Left lobe of liver (tissue), 2 donors: ENCODE data around the gene ZBP1. TPM values are rescaled to one million over a fixed set of nuclear protein-coding genes. Genes with fewer than 3 reads are reported as not detected.

Experiments
- ATAC-seq: fragments of 200-7000 bp; cut with Tn5 transposase; one replicate; pipeline ENCODE4 v1.9.1; 2020; ENCODE audit warnings: mild to moderate bottlenecking, moderate library complexity
- DNase-seq: peaks from one replicate; pipeline ENCODE4 v3.0.0-alpha.2; 2020; ENCODE audit warnings: low spot score
- total RNA-seq: library from RNA; stranded (reverse); gene quantifications from one replicate; pipeline ENCODE4 v1.2.1, GENCODE V29; 2021
- donor health status: DM: no; HTN: no; CAD: no; lungs with moderate emphysema.
- donor health status: DM: no; HTN: yes; CAD: no.

The ZBP1 gene
- total RNA-seq, 1 donor from 2014 or later, result 0.08 TPM

GRCh38 chr20:57561356-57562279, 58.6 kb downstream of the ZBP1 start:
- ATAC-seq, result peak; percentile 6
- peak; percentile 71 for DNase-seq

- DNase-seq (peak; percentile 98), ATAC-seq (peak; percentile 34)
Observed at GRCh38 chr20:57560554-57561355, 59.5 kb downstream of the ZBP1 start, which contains the start of gene PCK1. Gene PCK1 (plus strand): TSS chr20:57561110. CDS start chr20:57561412, 302 bp downstream.

GRCh38 chr20:57559658-57560553, 60.3 kb downstream of the ZBP1 start:
- no peak for ATAC-seq
- no peak for DNase-seq

- no peak for ATAC-seq
- no peak for DNase-seq
Observed at GRCh38 chr20:57559289-57559634, 61.0 kb downstream of the ZBP1 start.

GRCh38 chr20:57558614-57559288, 61.5 kb downstream of the ZBP1 start:
- no peak for ATAC-seq

GRCh38 chr20:57557926-57558613, 62.2 kb downstream of the ZBP1 start:
- ATAC-seq, result no peak
- DNase-seq, result no peak

More at GRCh38 chr20:57558614-57559288, 61.5 kb downstream of the ZBP1 start:
- peak; percentile 63 for DNase-seq

- ATAC-seq, result no peak
- no peak for DNase-seq
Observed at GRCh38 chr20:57556980-57557274, 63.3 kb downstream of the ZBP1 start.

- DNase-seq (peak; percentile 77), ATAC-seq (peak; percentile 41)
Observed at GRCh38 chr20:57555457-57556184, 64.6 kb downstream of the ZBP1 start.

Other genes with a start within 250 kb of the ZBP1 start
- 6.0 TPM for gene RBM38, start 229.0 kb downstream of the ZBP1 start, total RNA-seq
- gene CTCFL, start 95.3 kb downstream of the ZBP1 start, total RNA-seq, result 0.15 TPM
- 1,004 TPM for gene PCK1, start 59.3 kb downstream of the ZBP1 start, total RNA-seq
- gene PMEPA1, start 89.6 kb upstream of the ZBP1 start, total RNA-seq, result 5.2 TPM